Measurements from ENCODE around the gene ZNF530. TPM values are rescaled to one million over a fixed set of nuclear protein-coding genes. Genes with fewer than 3 reads are reported as not detected.

Gene ZNF530
- total RNA-seq, result 3.5 TPM
- long read RNA-seq, full-length matches to known transcripts, result 1 of 5 reads
- long read RNA-seq, partial matches to known transcripts, result 0 of 5 reads
- long read RNA-seq, other reads (novel, unspliced or antisense), result 4 of 5 reads

- peak; percentile 96 for DNase-seq (ENCODE audit: low spot score)
- intact Hi-C loops (cut with DNase I), result loop anchor here (2.0 kb wide), 1 partner anchor 15 kb away; the partner anchor contains the start of gene ZIK1
These were observed at the start of gene ZNF530 for GRCh38 chr19:57599761-57600383. ZNF530 (plus strand) TSS chr19:57599885; CDS start chr19:57604346, 4,461 bp downstream.

- DNase-seq (ENCODE audit: low spot score), result no peak
- intact Hi-C loops (cut with DNase I), result no loop called here
These were observed 47.3 kb upstream of the ZNF530 start for GRCh38 chr19:57552432-57552831.

GRCh38 chr19:57557659-57558058 lies 42.0 kb upstream of the ZNF530 start:
- DNase-seq (ENCODE audit: low spot score), result no peak
- intact Hi-C loops (cut with DNase I), result loop anchor here (2.0 kb wide), 1 partner anchor 31 kb away; the partner anchor contains the start of gene ZNF549

- intact Hi-C loops (cut with DNase I), result loop anchor here (2.0 kb wide), 1 partner anchor 32 kb away; the partner anchor contains the start of gene ZNF549
- no peak for DNase-seq (ENCODE audit: low spot score)
These were observed 41.2 kb upstream of the ZNF530 start for GRCh38 chr19:57558525-57558924.

GRCh38 chr19:57559008-57559403 lies 40.7 kb upstream of the ZNF530 start:
- intact Hi-C loops (cut with DNase I), result loop anchor here (2.0 kb wide), 1 partner anchor 32 kb away; the partner anchor contains the start of gene ZNF549
- no peak for DNase-seq (ENCODE audit: low spot score)

GRCh38 chr19:57559404-57560025 lies 40.2 kb upstream of the ZNF530 start, which contains the start of gene ZNF550:
ZNF550 (minus strand) TSS chr19:57559863; CDS start chr19:57559682, 181 bp downstream.
- DNase-seq (ENCODE audit: low spot score), result peak; percentile 94
- intact Hi-C loops (cut with DNase I), result loop anchor here (2.0 kb wide), 1 partner anchor 33 kb away; the partner anchor contains the start of gene ZNF549

- intact Hi-C loops (cut with DNase I), result no loop called here
- no peak for DNase-seq (ENCODE audit: low spot score)
These were observed 39.6 kb upstream of the ZNF530 start for GRCh38 chr19:57560049-57560491.

GRCh38 chr19:57563547-57563946 lies 36.1 kb upstream of the ZNF530 start:
- DNase-seq (ENCODE audit: low spot score), result no peak
- intact Hi-C loops (cut with DNase I), result no loop called here

- intact Hi-C loops (cut with DNase I), result no loop called here
- DNase-seq (ENCODE audit: low spot score), result no peak
These were observed 33.1 kb upstream of the ZNF530 start for GRCh38 chr19:57566396-57567265.

GRCh38 chr19:57570707-57571106 lies 29.0 kb upstream of the ZNF530 start:
- no peak for DNase-seq (ENCODE audit: low spot score)
- intact Hi-C loops (cut with DNase I), result no loop called here

- no peak for DNase-seq (ENCODE audit: low spot score)
- intact Hi-C loops (cut with DNase I), result no loop called here
These were observed 27.2 kb upstream of the ZNF530 start for GRCh38 chr19:57572415-57572947.

- DNase-seq (ENCODE audit: low spot score), result no peak
- intact Hi-C loops (cut with DNase I), result no loop called here
These were observed 23.0 kb upstream of the ZNF530 start for GRCh38 chr19:57576661-57577060.

GRCh38 chr19:57578487-57579205 lies 21.0 kb upstream of the ZNF530 start, which contains the start of gene ZNF416:
ZNF416 (minus strand) TSS chr19:57578911; CDS start chr19:57578704, 207 bp downstream.
- intact Hi-C loops (cut with DNase I), result no loop called here
- peak; percentile 97 for DNase-seq (ENCODE audit: low spot score)

GRCh38 chr19:57583104-57583520 lies 16.6 kb upstream of the ZNF530 start:
- DNase-seq (ENCODE audit: low spot score), result no peak
- intact Hi-C loops (cut with DNase I), result no loop called here

- peak; percentile 96 for DNase-seq (ENCODE audit: low spot score)
- intact Hi-C loops (cut with DNase I), result loop anchor here (2.0 kb wide), 1 partner anchor 15 kb away; the partner anchor contains the start of gene ZNF530
These were observed 15.9 kb upstream of the ZNF530 start, which contains the start of gene ZIK1 for GRCh38 chr19:57583521-57584416. ZIK1 (plus strand) TSS chr19:57584145; CDS start chr19:57584357, 212 bp downstream.

GRCh38 chr19:57587529-57587928 lies 12.2 kb upstream of the ZNF530 start:
- intact Hi-C loops (cut with DNase I), result no loop called here

GRCh38 chr19:57599377-57599760 lies 316 bp upstream of the ZNF530 start:
- no peak for DNase-seq (ENCODE audit: low spot score)
- intact Hi-C loops (cut with DNase I), result loop anchor here (2.0 kb wide), 1 partner anchor 15 kb away; the partner anchor contains the start of gene ZIK1

More at GRCh38 chr19:57587529-57587928, 12.2 kb upstream of the ZNF530 start:
- DNase-seq (ENCODE audit: low spot score), result no peak
